Prostate gland (tissue), 2 donors: ENCODE data around the gene RIC8A.

Source experiments
- CTCF ChIP-seq, 4 experiments: fragments of 200-600 bp in 2 of 4; fragments of 450-650 bp in 2 of 4; sonication (generic) in 2 of 4; IDR thresholded peaks; 1 replicate in 3 of 4; 2 replicates in 1 of 4; pipeline ENCODE4 v1.5.1; 2016 to 2019; ENCODE audit warnings: antibody characterized with exemption in 4 of 4, mild to moderate bottlenecking in 2 of 4, moderate library complexity in 2 of 4
- POLR2A ChIP-seq: fragments of 450-650 bp; IDR thresholded peaks from one replicate; pipeline ENCODE4 v1.6.1; 2016; ENCODE audit warnings: antibody characterized with exemption, mild to moderate bottlenecking
- POLR2AphosphoS5 ChIP-seq: sonication (generic); formaldehyde crosslinking; IDR thresholded peaks from one replicate; pipeline ENCODE4 v1.6.1; 2017; ENCODE audit warnings: antibody characterized with exemption

DNA sequence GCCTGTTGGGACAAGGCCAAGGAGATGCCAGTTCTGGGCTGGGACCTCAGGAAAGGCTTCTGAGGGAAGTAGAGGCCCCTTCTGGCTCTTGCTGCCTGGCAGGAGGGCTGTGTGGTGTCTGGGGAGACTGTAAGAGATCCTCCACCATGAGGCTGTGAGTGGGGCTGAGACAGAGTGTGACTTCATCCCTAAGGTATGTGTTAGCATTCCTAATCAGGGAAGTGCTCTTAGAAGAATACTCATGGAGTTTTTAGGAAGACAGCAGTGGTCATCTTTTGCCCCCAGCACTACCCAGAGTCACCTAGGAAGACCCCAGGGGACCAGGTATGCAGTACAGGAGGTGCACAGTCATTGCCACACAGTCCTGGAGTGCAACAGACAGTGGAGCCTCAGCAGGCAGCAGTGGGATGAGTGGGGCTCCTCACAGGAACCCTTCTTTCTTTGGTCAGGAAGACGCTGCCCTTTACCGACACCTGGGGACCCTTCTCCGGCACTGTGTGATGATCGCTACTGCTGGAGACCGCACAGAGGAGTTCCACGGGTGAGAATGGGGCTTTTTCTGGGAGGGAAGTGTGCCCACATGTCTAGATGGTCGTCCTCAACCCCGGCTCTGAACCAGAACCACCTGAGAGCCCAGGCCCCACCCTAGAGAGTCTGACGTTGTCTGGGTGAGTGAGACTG is 2.8 kb downstream of the RIC8A start:
- TF ChIP-seq CTCF (IDR thresholded peaks at IDR 0.05) = no peak
- no peak for TF ChIP-seq POLR2A
- no peak for TF ChIP-seq POLR2AphosphoS5
